ENCODE results near the gene C19orf47.

The C19orf47 gene

GRCh38 chr19:40312533-40312932 lies 35.7 kb downstream of the C19orf47 start:
- no peaks in the 10 kb centered on the region for H3K36me3 ChIP-seq (ENCODE audit: low read length)
- H3K4me2 ChIP-seq (ENCODE audit: low read depth, low read length, poor library complexity, severe bottlenecking) = no peak overlapping the region
- H3K27me3 ChIP-seq (ENCODE audit: low read length) = no peaks in the 10 kb centered on the region
- H3K79me2 ChIP-seq (ENCODE audit: insufficient read depth, low read length) = no peaks in the 10 kb centered on the region
- no peaks in the 10 kb centered on the region for H3F3A ChIP-seq (ENCODE audit: insufficient read depth)
- H4K20me1 ChIP-seq (ENCODE audit: low read depth, low read length) = no peaks in the 10 kb centered on the region
- no peak overlapping the region for H2AFZ ChIP-seq (ENCODE audit: low read depth, low read length, severe bottlenecking)
- H3K9me2 ChIP-seq (replicated peaks; ENCODE audit: insufficient read depth, low read length) = no peaks in the 10 kb centered on the region
- no peak overlapping the region for H3K27ac ChIP-seq (ENCODE audit: low read depth, low read length)
- H3K9ac ChIP-seq (ENCODE audit: low read length) = no peak overlapping the region
- H3K4me3 ChIP-seq (ENCODE audit: insufficient read depth, low read length, poor library complexity, severe bottlenecking) = no peak overlapping the region
- TF ChIP-seq CTCF (IDR thresholded peaks at IDR 0.05; ENCODE audit: insufficient read depth, low read length, poor library complexity, severe bottlenecking) (no peak), EZH2phosphoT487 (conservative IDR thresholded peaks at IDR 0.05; ENCODE audit: low read length) (no peak)
- no peaks in the 10 kb centered on the region for H3K9me3 ChIP-seq (ENCODE audit: insufficient read depth, low read length)

- no peaks in the 10 kb centered on the region for H3K79me2 ChIP-seq (ENCODE audit: insufficient read depth, low read length)
- no peak overlapping the region for H3K4me2 ChIP-seq (ENCODE audit: low read depth, low read length, poor library complexity, severe bottlenecking)
- H3K9me2 ChIP-seq (replicated peaks; ENCODE audit: insufficient read depth, low read length) = no peaks in the 10 kb centered on the region
- H3K27ac ChIP-seq (ENCODE audit: low read depth, low read length) = no peak overlapping the region
- no peaks in the 10 kb centered on the region for H4K20me1 ChIP-seq (ENCODE audit: low read depth, low read length)
- H3F3A ChIP-seq (ENCODE audit: insufficient read depth) = 0 out of 2 replicates have a peak, but pooled peaks cover 4% of the 10 kb centered on the region
- H3K27me3 ChIP-seq (ENCODE audit: low read length) = no peaks in the 10 kb centered on the region
- no peak overlapping the region for H3K4me3 ChIP-seq (ENCODE audit: insufficient read depth, low read length, poor library complexity, severe bottlenecking)
- H3K9me3 ChIP-seq (ENCODE audit: insufficient read depth, low read length) = no peaks in the 10 kb centered on the region
- no peak overlapping the region for H3K9ac ChIP-seq (ENCODE audit: low read length)
- H3K36me3 ChIP-seq (ENCODE audit: low read length) = no peaks in the 10 kb centered on the region
- no peak overlapping the region for H2AFZ ChIP-seq (ENCODE audit: low read depth, low read length, severe bottlenecking)
- TF ChIP-seq EZH2phosphoT487 (conservative IDR thresholded peaks at IDR 0.05; ENCODE audit: low read length) (no peak), CTCF (IDR thresholded peaks at IDR 0.05; ENCODE audit: insufficient read depth, low read length, poor library complexity, severe bottlenecking) (no peak)
These were observed 38.5 kb downstream of the C19orf47 start for GRCh38 chr19:40309666-40310065.

- Histone ChIP-seq H3K4me2 (ENCODE audit: low read depth, low read length, poor library complexity, severe bottlenecking) (no peak overlapping the region), H4K20me1 (ENCODE audit: low read depth, low read length) (no peaks in the 10 kb centered on the region), H3K79me2 (ENCODE audit: insufficient read depth, low read length) (no peaks in the 10 kb centered on the region), H3K9me3 (ENCODE audit: insufficient read depth, low read length) (no peaks in the 10 kb centered on the region), H2AFZ (ENCODE audit: low read depth, low read length, severe bottlenecking) (no peak overlapping the region), H3F3A (ENCODE audit: insufficient read depth) (0 out of 2 replicates have a peak, but pooled peaks cover 4% of the 10 kb centered on the region), H3K36me3 (ENCODE audit: low read length) (no peaks in the 10 kb centered on the region), H3K9me2 (replicated peaks; ENCODE audit: insufficient read depth, low read length) (no peaks in the 10 kb centered on the region), H3K27ac (ENCODE audit: low read depth, low read length) (no peak overlapping the region), H3K4me3 (ENCODE audit: insufficient read depth, low read length, poor library complexity, severe bottlenecking) (no peak overlapping the region), H3K9ac (ENCODE audit: low read length) (no peak overlapping the region), H3K27me3 (ENCODE audit: low read length) (no peaks in the 10 kb centered on the region)
- TF ChIP-seq CTCF (IDR thresholded peaks at IDR 0.05; ENCODE audit: insufficient read depth, low read length, poor library complexity, severe bottlenecking) = peak; percentile 68
- TF ChIP-seq EZH2phosphoT487 (conservative IDR thresholded peaks at IDR 0.05; ENCODE audit: low read length) = no peak
These were observed 42.8 kb downstream of the C19orf47 start for GRCh38 chr19:40305403-40305802.

All from SU-DHL-6 (cell line).